HG03342 (cell line): ENCODE measurements around the gene PRRC2A.

Source experiments
- ATAC-seq: cut with Tn5 transposase; IDR thresholded peaks from one replicate; pipeline ENCODE4 v1.9.1; 2021; ENCODE audit warnings: mild to moderate bottlenecking, moderate library complexity; ENCODE audit not compliant: unreplicated experiment

PRRC2A gene

DNA sequence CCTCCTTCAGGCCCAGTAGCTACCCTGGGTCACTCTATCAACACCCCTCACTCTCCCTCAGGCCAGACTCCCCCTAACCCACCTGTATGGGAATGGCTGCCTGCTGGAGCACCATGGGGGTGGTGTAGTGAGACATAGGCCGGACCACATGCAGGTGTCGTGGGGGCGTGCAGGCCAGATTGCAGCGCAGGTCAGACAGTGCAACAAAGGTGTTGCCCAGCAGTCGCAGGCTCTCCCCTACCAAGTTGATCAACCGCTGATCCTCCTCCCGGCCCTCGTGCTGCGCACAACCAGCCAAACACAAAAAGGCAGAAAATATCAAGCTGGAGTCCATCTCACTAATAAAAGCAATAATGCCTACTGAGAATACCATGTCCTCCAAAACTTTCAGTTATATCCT lies 24.8 kb downstream of the PRRC2A start:
- ATAC-seq, result no peak

DNA sequence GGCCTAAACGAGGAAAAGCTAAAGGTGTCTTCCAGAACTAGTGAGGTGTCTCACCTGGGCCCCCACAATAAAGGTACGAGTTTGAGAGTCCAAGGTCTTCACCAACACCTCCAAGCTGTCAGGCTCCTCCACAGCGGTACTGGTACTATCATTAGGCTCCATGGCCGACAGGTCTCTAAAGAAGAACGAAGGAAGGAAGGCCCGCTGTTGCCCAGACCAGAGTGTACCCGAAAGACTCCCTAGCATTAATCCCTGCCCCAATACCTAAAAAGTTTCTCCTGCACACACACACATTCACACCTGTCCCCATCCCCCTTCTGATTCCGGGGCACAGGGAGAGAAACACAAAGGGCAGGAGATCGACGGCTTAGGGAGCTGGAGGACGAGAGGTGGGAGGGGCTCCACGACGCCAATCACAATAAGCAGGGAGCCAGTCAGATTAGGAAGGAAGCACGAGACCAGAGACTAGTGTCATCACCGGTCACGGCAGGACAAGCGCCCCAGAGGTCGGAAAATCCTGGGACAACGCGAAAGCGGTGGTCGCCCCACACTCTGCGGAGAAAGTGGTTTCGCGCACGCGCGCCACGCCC lies 31.2 kb downstream of the PRRC2A start:
- ATAC-seq, result no peak

DNA sequence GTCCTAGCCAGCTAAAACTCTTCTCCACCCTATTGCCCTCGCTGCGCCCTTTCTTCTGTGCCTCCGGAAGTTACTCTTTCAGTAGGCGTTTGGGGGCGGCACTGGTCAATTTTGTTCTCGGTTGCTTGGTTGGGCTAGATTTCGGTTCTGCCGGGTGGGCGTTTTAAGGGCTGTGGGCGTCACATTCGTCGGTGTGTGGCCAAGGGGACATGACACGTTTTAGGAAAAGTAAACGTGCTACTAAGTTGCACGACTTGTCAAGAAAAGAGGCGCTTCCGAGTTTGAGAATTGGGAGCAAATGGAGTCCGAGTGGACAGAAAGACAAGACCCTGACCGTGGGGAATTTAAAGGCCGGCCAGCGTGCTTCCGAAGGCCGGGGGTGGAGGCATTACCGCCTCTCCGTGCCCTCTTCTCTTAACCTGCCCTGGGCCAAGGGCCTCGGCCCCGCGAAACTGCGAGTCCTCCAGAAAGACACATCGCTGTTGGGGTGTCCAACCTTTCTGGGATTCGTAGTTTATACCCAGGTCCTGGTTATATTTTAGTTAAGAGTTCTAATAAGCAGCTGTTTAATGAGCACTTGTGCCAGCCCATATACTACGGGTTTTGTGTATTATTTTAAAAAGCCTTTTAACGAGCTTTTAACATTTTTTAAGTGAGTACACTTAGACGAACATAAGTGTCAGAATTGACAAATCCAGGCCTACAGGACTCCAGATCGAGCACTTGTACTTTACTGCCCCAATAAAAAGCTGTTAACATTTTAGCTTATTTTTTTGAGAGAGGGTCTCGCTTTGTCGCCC lies 32.6 kb downstream of the PRRC2A start:
- ATAC-seq, result peak; percentile 60

DNA sequence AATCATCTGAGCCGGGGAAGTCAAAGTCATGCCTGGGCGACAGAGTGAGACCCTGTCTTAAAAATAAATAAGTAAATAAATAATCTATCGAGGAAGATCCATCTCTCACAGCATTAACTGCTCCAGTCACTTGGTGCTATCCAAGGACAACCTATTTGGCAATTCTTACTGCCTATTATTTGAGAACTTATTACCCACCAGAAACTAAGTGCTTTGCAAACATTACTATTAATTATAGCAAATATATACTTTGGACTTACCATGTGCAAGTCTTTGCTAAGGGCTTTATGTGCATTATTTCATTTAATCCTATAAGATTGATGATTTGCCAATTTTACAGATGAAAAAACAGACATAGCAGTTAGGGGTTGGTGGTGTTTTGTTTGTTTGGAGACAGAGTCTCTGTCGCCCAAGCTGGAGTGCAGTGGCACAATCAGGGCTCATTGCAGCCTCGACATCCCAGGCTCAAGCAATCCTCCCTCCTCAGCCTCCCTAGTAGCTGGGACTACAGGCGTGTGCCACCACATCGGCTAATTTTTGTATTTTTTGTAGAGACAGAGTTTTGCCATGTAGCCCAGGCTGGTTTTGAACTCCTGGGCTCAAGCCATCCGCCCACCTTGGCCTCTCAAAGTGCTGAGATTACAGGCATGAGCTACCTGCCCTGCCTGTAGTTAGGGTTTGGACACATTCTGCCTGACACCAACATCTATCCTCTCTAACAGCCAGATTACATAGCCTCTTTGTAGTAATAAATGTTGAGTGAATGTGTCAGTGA lies 34.2 kb downstream of the PRRC2A start:
- ATAC-seq, result no peak

DNA sequence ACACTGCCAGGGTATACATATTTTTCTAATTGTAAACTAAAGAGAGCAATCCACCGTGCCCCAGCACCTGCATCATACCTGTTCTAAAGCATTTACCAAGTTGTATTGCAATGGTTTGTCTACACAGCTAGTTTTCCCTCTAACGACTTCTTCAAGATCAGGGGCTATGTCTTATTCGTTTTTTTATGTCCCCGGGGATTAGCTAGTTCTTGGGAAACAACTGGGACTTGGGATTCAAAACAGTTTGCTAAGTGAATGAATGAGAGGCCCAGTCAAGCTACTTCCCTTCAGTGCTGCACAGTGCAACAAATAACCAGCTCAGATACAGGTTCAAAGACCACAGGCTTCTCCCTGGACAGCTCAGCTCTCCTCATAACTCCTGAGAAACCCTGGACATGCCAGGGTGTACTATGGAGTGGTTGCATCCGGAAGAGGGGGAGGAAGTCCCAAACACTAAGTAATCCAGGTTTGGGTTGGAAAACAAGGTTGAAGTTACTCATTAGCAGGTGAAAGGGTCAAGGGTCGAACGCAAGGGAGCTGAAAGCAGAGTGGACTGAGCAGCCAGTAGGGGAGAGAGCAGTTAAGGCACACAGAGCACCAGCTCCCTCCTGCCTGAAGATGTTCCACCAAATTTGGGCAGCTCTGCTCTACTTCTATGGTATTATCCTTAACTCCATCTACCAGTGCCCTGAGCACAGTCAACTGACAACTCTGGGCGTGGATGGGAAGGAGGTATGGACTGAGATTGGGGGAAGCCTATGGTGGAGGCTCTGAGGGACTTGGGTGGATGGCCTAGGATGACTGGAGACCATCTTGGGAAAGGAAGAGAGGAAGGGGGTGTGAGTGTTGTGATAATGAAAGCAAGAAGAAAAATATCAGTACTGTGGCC lies 35.1 kb downstream of the PRRC2A start, which contains the start of gene APOM:
Gene APOM, plus strand, starts transcription at position 546 of the 889 bp plus-strand sequence. Its CDS starts 73 bp downstream, at position 619.
- ATAC-seq, result no peak

DNA sequence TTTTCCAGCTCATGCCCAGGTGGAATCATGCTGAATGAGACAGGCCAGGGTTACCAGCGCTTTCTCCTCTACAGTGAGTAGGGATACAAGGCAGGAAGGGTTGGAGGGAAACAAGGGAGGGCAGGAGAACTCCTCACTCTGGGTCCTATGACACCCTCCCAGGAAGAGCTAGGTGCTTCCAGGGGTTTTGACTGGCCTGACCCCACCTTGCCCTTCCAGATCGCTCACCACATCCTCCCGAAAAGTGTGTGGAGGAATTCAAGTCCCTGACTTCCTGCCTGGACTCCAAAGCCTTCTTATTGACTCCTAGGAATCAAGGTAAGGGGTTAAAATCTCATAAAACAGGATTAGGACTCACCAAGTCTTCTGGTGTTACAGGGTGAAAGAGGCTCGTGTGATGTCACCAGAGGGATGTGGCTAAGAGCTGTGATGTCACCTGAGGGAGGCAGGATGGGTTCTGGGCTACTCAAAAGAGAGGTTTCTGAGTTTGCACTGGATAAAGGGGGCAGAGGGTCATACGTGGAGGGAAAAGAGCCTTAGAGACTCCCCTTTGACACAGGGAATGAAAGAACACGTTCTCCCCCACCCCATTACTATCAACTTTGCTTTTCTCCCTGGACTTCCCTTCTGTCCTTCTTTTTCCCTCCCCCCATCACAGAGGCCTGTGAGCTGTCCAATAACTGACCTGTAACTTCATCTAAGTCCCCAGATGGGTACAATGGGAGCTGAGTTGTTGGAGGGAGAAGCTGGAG lies 37.1 kb downstream of the PRRC2A start:
- ATAC-seq, result no peak

DNA sequence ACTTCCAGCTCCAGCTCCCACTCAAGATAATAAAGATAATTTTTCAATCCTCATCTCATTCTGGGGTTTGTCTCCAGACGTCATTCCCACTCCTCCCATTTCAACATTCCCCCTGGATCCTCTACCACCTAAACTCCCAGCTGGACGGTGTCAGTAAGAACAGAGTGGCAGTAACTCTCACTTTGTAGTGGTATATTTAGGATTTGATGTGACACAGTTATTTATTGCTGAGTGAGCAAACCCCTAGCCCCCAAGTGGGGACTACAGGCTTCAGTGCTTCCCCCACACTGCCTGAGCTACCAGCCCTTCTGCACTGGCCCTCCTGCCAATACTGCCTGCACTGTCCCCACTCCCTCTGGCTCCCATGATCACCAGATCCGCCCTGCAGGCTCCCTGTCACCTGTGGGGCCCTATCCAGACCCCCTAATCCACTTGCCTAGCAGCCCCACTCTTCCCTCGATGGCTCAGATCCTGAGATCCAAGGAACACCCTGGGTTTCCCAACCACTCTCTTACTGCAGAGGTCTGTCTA lies 37.7 kb downstream of the PRRC2A start:
- no peak for ATAC-seq

DNA sequence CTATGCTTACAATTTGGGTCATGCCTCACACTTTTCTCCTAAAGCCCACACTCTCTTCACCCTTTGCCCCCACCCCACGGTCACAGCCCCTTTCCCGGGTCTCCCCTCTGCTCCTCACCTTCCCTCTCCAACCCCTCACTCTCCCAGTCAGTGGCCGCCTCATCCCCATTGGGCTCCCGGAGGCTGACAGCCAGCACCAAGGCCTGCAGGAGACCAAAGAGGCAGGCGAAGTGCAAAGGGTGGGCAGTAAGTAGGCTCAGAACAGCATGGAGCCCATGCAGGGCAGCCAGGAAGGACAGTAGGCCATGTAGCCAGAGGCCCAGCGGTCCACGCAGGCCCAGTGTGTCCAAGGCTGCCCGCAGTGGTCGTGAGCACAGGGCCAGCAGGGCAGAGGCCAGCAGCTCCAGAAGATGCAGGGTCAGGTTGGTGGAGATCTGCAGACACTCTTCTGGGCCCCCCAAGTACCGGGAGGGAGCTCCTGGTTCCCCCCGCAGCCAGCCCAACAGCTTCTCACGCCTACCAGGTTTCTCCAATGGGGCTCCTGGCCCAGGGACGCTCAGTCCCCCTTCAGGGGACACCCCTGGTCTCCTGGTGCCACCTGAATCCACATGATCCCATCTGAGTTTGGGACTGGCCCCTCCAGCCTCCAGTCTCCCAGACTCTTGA lies 38.6 kb downstream of the PRRC2A start:
- no peak for ATAC-seq

DNA sequence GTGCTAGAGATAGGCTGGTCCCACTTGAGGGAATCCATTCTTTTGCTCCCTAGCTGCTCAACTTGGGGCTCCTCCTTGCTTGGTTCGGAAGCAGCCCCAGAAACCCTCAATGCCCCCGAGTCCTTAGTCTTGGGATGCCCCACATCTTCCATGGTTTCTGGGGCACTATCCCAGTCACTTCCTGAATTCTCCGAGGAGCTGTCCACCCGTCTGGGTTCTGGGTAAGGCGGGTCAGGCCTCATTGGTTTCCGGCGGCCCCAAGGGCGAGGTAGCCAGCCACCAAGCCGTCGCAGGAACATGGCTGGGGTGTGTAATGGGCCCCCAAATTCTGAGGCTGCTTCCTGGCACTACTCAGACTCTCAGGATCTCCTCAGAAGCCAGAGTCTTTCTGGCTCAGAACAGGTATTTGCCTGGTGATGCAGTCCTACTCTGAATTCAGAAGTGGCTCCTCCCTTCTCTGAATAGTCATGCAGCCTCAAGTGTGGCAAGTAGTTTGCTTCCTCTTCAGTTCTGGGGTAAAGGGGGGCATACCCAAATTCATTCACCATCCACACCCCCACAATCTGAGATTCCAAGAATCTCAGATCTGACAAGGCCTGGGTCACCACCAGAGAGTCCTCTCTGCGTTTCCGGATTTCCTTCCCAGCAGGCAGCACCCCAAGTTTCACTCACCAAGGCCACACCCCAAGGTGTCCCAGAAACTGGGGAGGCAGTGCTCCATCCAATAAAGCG lies 39.3 kb downstream of the PRRC2A start:
- ATAC-seq, result peak; percentile 12

DNA sequence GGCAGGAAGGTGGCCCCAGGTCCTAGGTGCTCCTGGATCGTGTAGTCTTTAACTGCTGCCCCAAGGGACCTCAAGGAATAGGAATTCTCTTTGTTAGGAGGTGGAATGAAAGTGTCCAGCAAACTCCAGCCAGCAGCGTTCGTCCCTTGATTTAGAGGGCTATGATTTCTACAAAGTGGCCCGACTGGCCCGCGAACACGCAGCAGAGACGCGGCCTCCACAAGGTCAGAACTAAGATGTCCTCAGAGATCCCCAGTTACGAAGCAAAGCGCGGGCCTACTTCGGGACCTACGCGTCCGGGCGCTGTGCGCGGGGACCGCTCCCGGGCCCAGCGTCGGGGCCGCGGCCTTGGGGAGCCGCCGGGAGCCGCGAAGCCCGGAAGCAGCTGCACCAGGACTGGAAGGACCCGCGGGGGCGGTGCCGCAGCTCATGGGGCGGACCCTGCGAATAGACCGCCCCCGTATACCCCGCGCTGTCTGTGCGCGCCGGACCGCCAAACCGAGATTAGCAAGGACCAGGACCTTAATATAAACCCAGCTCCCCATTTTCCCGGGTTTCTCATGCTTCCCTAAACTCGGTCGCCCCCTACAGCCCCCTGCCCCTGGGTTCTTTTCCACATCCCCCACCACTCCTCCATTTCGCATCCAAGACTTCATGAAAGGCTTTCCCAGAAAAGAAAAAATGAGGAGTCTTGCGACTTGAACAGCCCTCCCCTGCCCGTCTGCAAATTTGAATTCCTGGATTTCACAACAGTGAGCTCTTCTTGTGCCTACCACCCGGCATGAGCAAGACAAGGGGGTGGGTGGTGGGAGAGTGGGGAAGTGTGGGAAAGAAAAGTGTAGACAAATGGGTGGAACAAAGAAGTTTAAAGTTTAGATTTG lies 40.1 kb downstream of the PRRC2A start, which contains the start of gene C6orf47:
Gene C6orf47, minus strand, starts transcription at position 398 of the 881 bp plus-strand sequence. CDS start 831 bp downstream, outside the sequence.
- peak; percentile 44 for ATAC-seq

DNA sequence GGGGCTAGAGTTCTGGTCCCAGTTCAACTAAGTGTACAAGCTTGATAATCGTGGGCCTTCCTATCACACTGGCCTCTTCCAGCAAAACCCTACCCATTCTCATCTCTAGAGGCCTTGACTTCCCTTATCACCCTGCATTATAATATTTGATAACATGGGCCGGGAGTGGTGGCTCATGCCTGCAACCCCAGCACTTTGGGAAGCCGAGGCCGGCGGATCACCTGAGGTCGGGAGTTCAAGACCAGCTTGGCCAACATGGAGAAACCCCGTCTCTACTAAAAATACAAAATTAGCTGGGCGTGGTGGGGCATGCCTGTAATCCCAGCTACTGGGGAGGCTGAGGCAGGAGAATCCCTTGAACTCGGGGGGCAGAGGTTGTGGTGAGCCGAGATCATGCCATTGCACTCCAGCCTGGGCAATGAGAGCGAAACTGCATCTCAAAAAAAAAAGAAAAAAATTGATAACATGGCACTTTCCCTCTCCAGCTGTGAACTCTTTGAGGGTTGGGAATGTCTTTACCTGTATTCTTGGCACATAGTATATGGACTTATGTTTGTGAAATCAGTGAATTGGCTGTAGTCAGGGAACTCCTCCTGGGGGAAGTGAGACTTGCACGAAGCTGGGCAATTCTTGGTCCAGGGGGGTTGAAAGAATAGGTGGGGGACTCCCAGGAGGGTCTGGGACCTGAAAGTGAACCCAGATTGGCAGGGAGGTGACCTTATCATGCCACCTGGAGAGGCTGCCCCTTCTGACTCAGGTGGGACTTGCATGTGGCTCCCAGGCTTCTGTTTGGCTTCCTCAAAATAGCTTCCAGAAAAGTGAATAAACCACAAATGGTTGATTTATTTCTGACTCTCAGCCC lies 41.0 kb downstream of the PRRC2A start:
- no peak for ATAC-seq

DNA sequence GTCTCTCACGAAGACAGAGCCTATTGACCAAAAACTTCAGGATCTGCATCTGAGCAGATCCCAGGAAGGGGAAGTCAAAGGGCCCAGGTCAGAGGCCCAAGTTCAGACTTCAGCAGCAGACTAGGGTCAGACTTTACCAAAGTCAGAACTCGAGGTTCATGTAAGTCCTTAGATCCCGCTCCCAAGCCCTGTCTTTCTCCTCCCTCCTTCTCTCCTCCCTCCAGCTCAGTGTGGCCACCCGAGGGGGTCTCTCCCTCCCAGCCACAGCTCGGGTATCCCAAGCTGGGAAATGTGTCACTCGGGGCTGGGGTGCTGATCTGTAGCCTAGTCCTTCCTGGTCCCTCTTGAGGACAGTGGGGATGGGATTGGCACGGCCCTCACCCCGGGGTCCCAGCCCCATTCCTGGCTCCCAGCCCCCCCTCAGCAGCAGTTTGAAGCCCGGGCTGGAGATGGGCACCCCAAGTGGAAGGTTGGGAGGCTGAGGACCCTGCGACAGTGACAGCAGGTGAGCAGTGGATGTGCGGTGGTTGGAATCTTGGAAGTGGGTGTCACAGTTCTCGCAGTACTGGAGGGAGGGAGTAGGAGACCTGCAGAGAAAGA lies 41.7 kb downstream of the PRRC2A start:
- no peak for ATAC-seq

DNA sequence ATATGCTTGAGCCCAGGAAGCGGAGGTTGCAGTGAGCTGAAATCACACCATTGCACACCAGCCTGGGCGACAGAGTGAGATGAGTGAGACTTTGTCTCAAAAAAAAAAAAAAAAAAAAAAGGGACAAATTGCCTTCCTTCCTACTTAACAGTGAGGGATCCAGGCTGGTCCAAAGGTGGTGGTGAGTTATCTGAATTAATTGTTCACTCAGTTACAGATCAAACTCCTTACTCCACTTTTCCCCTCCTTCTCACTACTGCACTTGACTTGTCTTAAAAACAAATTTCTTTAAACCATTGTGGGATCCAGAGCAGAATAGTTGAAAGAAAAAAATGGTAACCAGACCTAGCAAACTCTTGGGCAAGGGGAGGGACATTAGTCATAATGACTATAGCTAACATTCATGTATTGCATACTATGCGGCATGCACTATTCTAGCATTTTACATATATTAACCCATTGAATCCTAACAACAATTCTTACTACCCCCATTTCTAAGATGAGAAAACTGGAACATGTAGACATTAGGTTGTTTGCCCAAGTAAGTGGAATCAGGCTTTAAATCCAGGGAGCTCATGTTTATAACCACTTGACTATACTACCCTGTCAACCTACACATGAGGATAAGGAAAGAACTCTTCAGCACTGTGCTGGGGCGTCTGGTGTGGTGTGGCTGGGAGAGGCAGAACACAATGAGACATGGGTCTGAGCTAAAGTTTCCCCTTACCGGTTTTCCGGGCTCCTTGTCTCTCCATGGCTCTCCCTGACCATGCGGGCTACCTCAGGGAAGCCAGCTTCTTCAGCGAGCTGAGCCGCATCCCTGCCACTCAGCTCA lies 42.8 kb downstream of the PRRC2A start:
- no peak for ATAC-seq

DNA sequence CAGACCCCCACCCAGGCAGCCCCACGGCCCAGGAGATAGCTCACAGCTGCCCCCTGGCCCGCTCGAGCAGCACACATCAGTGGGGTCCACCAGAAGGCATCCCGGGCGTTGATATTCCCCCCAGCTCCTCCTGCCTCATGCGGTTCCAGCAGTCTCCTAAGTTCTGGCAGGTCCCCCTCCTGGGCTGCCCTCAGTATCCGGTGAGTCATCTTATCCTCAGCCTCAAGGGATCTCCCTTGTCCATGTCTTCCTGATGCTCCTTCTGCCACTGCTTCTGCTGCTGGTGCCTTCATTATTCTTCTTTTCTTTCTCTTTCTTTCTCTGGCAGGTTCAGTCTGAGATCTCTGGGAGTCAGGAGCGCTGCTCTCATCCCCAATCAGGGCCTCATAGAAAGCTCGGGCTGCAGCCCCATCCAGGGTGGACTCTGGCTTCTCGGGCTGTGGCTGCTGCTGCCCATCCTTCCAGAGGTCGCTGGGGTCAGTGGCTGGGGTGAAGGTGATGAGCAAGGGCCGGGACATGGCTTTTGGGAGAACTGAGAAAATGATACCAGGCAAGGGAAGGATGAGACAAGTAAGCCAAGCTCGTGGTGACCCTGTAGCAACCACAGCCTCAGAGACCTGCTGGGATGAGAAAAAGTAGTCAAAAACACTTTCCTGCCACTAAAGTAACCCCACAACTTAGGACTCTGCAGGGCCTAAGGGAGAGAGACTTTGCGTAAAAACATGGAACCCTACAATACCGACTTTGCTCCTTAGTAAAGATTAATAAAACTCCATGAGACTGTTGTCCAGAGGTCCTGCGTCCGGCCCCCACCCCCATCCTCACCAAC lies 43.7 kb downstream of the PRRC2A start:
- ATAC-seq, result no peak
